CD14-positive monocyte (primary cell): ENCODE results near the gene LDAF1. TPM values are rescaled to one million over a fixed set of nuclear protein-coding genes. Genes with fewer than 3 reads are reported as not detected.
A peak's percentile ranks its signal among the peaks of the same experiment; 100 is the strongest.

ENCODE experiments used
- DNase-seq, 3 donors: peaks; one replicate each; pipeline ENCODE4 v3.0.0-alpha.2; 2011 to 2022
- H2AFZ ChIP-seq: 2 replicates; pipeline ENCODE4 v1.6.0; 2012; ENCODE audit warnings: mild to moderate bottlenecking, low read depth, low read length, inconsistent platforms; ENCODE audit not compliant: insufficient read depth, poor library complexity, severe bottlenecking
- H3K27ac ChIP-seq, 2 donors: 1 replicate in 1 of 2; 2 replicates in 1 of 2; pipeline ENCODE4 v1.5.1; 2012 to 2013; ENCODE audit warnings: low read length in 2 of 2, control low read depth in 1 of 2, inconsistent platforms in 1 of 2, low read depth in 1 of 2, mild to moderate bottlenecking in 1 of 2
- H3K27me3 ChIP-seq, 2 donors: one replicate each; pipeline versions ENCODE4 v1.6.0 to v1.6.1; 2011 to 2013; ENCODE audit warnings: low read length in 2 of 2; ENCODE audit not compliant: control insufficient read depth in 2 of 2, insufficient read depth in 2 of 2
- H3K36me3 ChIP-seq, 2 donors: replicated peaks in 1 of 2; 1 replicate in 1 of 2; 2 replicates in 1 of 2; pipeline versions ENCODE4 v1.5.1 to v1.6.1; 2012 to 2013; ENCODE audit warnings: low read length in 2 of 2, control low read depth in 1 of 2, inconsistent platforms in 1 of 2, mild to moderate bottlenecking in 1 of 2; ENCODE audit not compliant: insufficient read depth in 2 of 2, control insufficient read depth in 1 of 2
- H3K4me1 ChIP-seq, 2 donors: 1 replicate in 1 of 2; 2 replicates in 1 of 2; pipeline versions ENCODE4 v1.5.1 to v1.6.1; 2012 to 2013; ENCODE audit warnings: low read length in 2 of 2, control low read depth in 1 of 2, inconsistent platforms in 1 of 2, mild to moderate bottlenecking in 1 of 2, moderate library complexity in 1 of 2; ENCODE audit not compliant: insufficient read depth in 2 of 2, control insufficient read depth in 1 of 2
- H3K4me2 ChIP-seq: replicated peaks from 2 replicates; pipeline ENCODE3; 2012; ENCODE audit warnings: low read length, moderate library complexity, mild to moderate bottlenecking; ENCODE audit not compliant: poor library complexity, severe bottlenecking; ENCODE audit errors: extremely low read depth
- H3K4me3 ChIP-seq, 3 experiments: fragments of 200-600 bp in 1 of 3; sonication (generic) in 1 of 3; replicated peaks in 1 of 3; 1 replicate in 2 of 3; 2 replicates in 1 of 3; pipeline ENCODE4 v1.5.1; 2011 to 2013; ENCODE audit warnings: low read length in 3 of 3, mild to moderate bottlenecking in 3 of 3, control low read depth in 2 of 3, low read depth in 2 of 3, inconsistent platforms in 1 of 3, moderate library complexity in 1 of 3
- H3K79me2 ChIP-seq: 2 replicates; pipeline ENCODE4 v1.6.0; 2012; ENCODE audit warnings: mild to moderate bottlenecking, control low read depth, inconsistent platforms, low read length, moderate library complexity; ENCODE audit not compliant: insufficient read depth
- H3K9ac ChIP-seq: 2 replicates; pipeline ENCODE4 v1.6.0; 2017; ENCODE audit warnings: low read length, mild to moderate bottlenecking; ENCODE audit not compliant: insufficient read depth, poor library complexity, severe bottlenecking
- H3K9me3 ChIP-seq, 2 donors: replicated peaks in 1 of 2; 1 replicate in 1 of 2; 2 replicates in 1 of 2; pipeline versions ENCODE4 v1.5.1 to v1.6.1; 2012 to 2013; ENCODE audit warnings: low read length in 2 of 2, control low read depth in 1 of 2; ENCODE audit not compliant: control insufficient read depth in 1 of 2, insufficient read depth in 1 of 2
- H4K20me1 ChIP-seq: 2 replicates; pipeline ENCODE4 v1.6.0; 2012; ENCODE audit warnings: mild to moderate bottlenecking, low read length, control low read depth, moderate library complexity; ENCODE audit not compliant: insufficient read depth
- H3K27ac Mint-ChIP-seq, 7 donors: one replicate each; pipeline ENCODE4 v1.8.0; 2020; ENCODE audit warnings: mild to moderate bottlenecking in 7 of 7, mixed read lengths in 7 of 7, moderate library complexity in 6 of 7, inconsistent platforms in 2 of 7
- H3K27me3 Mint-ChIP-seq, 3 donors: one replicate each; pipeline ENCODE4 v1.8.0; 2021 to 2022; ENCODE audit warnings: low read depth in 3 of 3, mild to moderate bottlenecking in 3 of 3, mixed read lengths in 3 of 3, moderate library complexity in 3 of 3, inconsistent platforms in 1 of 3
- H3K36me3 Mint-ChIP-seq, 2 donors: one replicate each; pipeline ENCODE4 v1.8.0; 2020; ENCODE audit warnings: mixed read lengths in 2 of 2, inconsistent platforms in 1 of 2, mild to moderate bottlenecking in 1 of 2
- H3K4me1 Mint-ChIP-seq: one replicate; pipeline ENCODE4 v1.8.0; 2020; ENCODE audit warnings: mild to moderate bottlenecking, mixed read lengths
- H3K4me3 Mint-ChIP-seq, 2 donors: one replicate each; pipeline ENCODE4 v1.8.0; 2020; ENCODE audit warnings: mild to moderate bottlenecking in 2 of 2, mixed read lengths in 2 of 2, moderate library complexity in 1 of 2
- H3K9me3 Mint-ChIP-seq, 7 donors: one replicate each; pipeline ENCODE4 v1.8.0; 2020 to 2022; ENCODE audit warnings: mixed read lengths in 7 of 7, mild to moderate bottlenecking in 6 of 7, moderate library complexity in 6 of 7, inconsistent platforms in 2 of 7
- WGBS: methylation state at CpG from one replicate; pipeline ENCODE4 v1.1.5; 2013; ENCODE audit warnings: missing lambda C conversion rate; ENCODE audit not compliant: insufficient coverage; 5-methylcytosine and 5-hydroxymethylcytosine counted together
- intact Hi-C, 2 donors: fragments of 100-400 bp; cut with micrococcal nuclease; formaldehyde crosslinking; loops; one replicate each; pipeline versions ENCODE4 v1.15.0 to v1.15.1; 2023
- polyA plus RNA-seq, 3 donors: library from polyadenylated mRNA; depleted of rRNA in 1 of 3; unstranded in 2 of 3; stranded (reverse) in 1 of 3; fragments of 300-500 nt in 2 of 3; fragments of >200 nt in 1 of 3; fragmentation: Illumina TruSeq in 2 of 3; gene quantifications; 1 replicate in 2 of 3; 2 replicates in 1 of 3; pipeline ENCODE4 v1.2.3, GENCODE V29; 2012 to 2021
- TF ChIP-seq, protein P1 (sequence below): fragments of 200-600 bp; IDR thresholded peaks from one replicate; pipeline ENCODE4 v1.8.0; 2022; ENCODE audit warnings: antibody characterized with exemption, mild to moderate bottlenecking

The LDAF1 gene
- polyA plus RNA-seq, 3 donors = 10.1 to 24.3 (median 17.9) TPM

DNA sequence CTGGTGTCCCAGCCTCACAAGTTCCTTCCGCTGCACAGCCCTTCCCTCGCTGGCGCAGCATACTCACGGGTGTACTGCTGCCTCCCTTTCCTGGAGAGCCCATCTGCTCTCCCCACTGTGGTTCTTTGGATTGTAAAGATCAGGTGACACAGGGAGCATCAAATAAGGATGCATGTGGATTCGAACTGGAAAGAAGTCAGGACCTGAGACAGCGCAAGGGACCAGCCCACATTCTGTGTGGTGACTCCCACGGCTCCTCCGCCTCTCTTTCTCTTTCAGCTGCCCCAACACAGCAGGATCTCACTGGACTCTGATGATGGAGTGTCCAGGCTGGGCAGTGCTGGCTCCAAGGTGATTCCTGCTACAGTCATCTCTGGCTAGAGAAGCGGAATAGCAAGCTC is 8.1 kb downstream of the LDAF1 start:
- 91% methylated on average over 7 of the region's 9 CpGs for WGBS
- H4K20me1 ChIP-seq = no peaks in the 10 kb centered on the region
- H2AFZ ChIP-seq = no peak overlapping the region
- intact Hi-C loops = no loop called here
- H3K4me2 ChIP-seq = no peak overlapping the region
- no peaks in the 10 kb centered on the region for H3K4me1 ChIP-seq
- no peak overlapping the region for H3K9ac ChIP-seq
- DNase-seq = no peak
- no peaks in the 10 kb centered on the region for H3K27me3 ChIP-seq
- Mint-ChIP-seq H3K27ac (peak overlapping the region in 1 of 7 donors; percentile 61), H3K9me3 (no peaks in the 10 kb centered on the region), H3K4me3 (no peak overlapping the region), H3K36me3 (peaks cover 49 to 57% of the 10 kb centered on the region in 2 donors), H3K27me3 (peaks cover 0 to 2% (median 2%) of the 10 kb centered on the region in 3 donors), H3K4me1 (no peaks in the 10 kb centered on the region)
- no peaks in the 10 kb centered on the region for H3K79me2 ChIP-seq
- H3K4me3 ChIP-seq = no peak overlapping the region
- peaks cover 25 to 62% of the 10 kb centered on the region in 2 donors for H3K36me3 ChIP-seq
- H3K9me3 ChIP-seq = no peaks in the 10 kb centered on the region
- TF ChIP-seq, protein P1, sequence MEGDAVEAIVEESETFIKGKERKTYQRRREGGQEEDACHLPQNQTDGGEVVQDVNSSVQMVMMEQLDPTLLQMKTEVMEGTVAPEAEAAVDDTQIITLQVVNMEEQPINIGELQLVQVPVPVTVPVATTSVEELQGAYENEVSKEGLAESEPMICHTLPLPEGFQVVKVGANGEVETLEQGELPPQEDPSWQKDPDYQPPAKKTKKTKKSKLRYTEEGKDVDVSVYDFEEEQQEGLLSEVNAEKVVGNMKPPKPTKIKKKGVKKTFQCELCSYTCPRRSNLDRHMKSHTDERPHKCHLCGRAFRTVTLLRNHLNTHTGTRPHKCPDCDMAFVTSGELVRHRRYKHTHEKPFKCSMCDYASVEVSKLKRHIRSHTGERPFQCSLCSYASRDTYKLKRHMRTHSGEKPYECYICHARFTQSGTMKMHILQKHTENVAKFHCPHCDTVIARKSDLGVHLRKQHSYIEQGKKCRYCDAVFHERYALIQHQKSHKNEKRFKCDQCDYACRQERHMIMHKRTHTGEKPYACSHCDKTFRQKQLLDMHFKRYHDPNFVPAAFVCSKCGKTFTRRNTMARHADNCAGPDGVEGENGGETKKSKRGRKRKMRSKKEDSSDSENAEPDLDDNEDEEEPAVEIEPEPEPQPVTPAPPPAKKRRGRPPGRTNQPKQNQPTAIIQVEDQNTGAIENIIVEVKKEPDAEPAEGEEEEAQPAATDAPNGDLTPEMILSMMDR = no peak
- no peak overlapping the region for H3K27ac ChIP-seq

DNA sequence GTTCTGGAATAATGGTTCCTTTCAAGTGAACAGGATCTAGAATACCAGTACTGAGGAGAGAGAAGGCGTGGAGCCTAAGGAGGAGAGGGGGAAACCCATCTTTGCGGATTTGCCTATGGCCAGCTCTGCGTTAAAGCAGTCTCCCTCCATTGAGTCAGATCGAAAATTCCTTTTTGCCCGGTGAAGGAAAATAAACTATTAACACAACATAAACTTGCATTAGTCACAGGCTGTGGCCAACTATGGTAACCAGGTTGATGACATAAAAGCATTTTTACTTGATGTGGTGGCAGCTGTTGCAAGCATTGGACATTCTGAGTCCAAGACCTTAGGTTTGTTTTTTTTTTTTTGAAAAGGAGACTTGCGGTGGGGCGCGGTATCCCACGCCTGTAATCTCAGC is 8.9 kb downstream of the LDAF1 start:
- H3K79me2 ChIP-seq = no peaks in the 10 kb centered on the region
- Mint-ChIP-seq H3K4me3 (no peak overlapping the region), H3K36me3 (peaks cover 51 to 59% of the 10 kb centered on the region in 2 donors), H3K27ac (peak overlapping the region in 1 of 7 donors; percentile 2), H3K9me3 (no peaks in the 10 kb centered on the region), H3K27me3 (peaks cover 0 to 2% (median 2%) of the 10 kb centered on the region in 3 donors), H3K4me1 (no peaks in the 10 kb centered on the region)
- H3K27ac ChIP-seq = no peak overlapping the region
- H3K4me1 ChIP-seq = no peaks in the 10 kb centered on the region
- no peak overlapping the region for H2AFZ ChIP-seq
- H3K9ac ChIP-seq = no peak overlapping the region
- intact Hi-C loops = no loop called here
- no peaks in the 10 kb centered on the region for H4K20me1 ChIP-seq
- H3K4me2 ChIP-seq = no peak overlapping the region
- no peaks in the 10 kb centered on the region for H3K27me3 ChIP-seq
- TF ChIP-seq, protein P1 = no peak
- DNase-seq = no peak
- no peaks in the 10 kb centered on the region for H3K9me3 ChIP-seq
- H3K4me3 ChIP-seq = no peak overlapping the region
- peaks cover 26 to 64% of the 10 kb centered on the region in 2 donors for H3K36me3 ChIP-seq
- WGBS = no CpG with 5 or more reads among the region's 9 CpGs
